Ascending aorta (tissue), 2 donors: ENCODE results near the gene IQGAP3. TPM values are rescaled to one million over a fixed set of nuclear protein-coding genes. Genes with fewer than 3 reads are reported as not detected.
"Not testable (repeated sequence)": the region's sequence is repeated elsewhere in the genome, so short reads cannot be mapped to it uniquely, and the experiment has no call there.

ENCODE experiments used
- DNase-seq, 2 donors: peaks; one replicate each; pipeline ENCODE4 v3.0.0-alpha.2; 2019; ENCODE audit warnings: low spot score in 2 of 2
- H3K27ac ChIP-seq, 2 donors: fragments of 200-600 bp; sonication (generic); one replicate each; pipeline ENCODE4 v1.5.1; 2016 to 2017; ENCODE audit warnings: mild to moderate bottlenecking in 1 of 2
- H3K27me3 ChIP-seq: fragments of 200-600 bp; sonication (generic); one replicate; pipeline ENCODE4 v1.5.1; 2017
- H3K36me3 ChIP-seq, 2 donors: fragments of 200-600 bp; sonication (generic); one replicate each; pipeline ENCODE4 v1.5.1; 2016
- H3K4me1 ChIP-seq, 2 donors: fragments of 200-600 bp; sonication (generic); one replicate each; pipeline ENCODE4 v1.5.1; 2016 to 2017; ENCODE audit warnings: mild to moderate bottlenecking in 1 of 2
- H3K4me3 ChIP-seq, 2 donors: fragments of 200-600 bp; sonication (generic); one replicate each; pipeline ENCODE4 v1.5.1; 2016 to 2017; ENCODE audit warnings: mild to moderate bottlenecking in 1 of 2
- H3K9me3 ChIP-seq, 2 donors: fragments of 200-600 bp; sonication (generic); one replicate each; pipeline ENCODE4 v1.5.1; 2016
- intact Hi-C: fragments of 100-400 bp; cut with DNase I; formaldehyde crosslinking; loops from one replicate; pipeline ENCODE4 v1.15.1; 2023
- total RNA-seq: library from RNA; depleted of rRNA; stranded (reverse); fragments of >200 nt; gene quantifications from one replicate; pipeline ENCODE4 v1.1.0, GENCODE V29; 2016
- TF ChIP-seq, protein P1 (sequence below), 3 experiments: fragments of 200-600 bp in 2 of 3; fragments of 450-650 bp in 1 of 3; sonication (generic) in 2 of 3; IDR thresholded peaks; one replicate each; pipeline ENCODE4 v1.5.1; 2016 to 2019; ENCODE audit warnings: antibody characterized with exemption in 3 of 3, mild to moderate bottlenecking in 1 of 3, moderate library complexity in 1 of 3

IQGAP3 gene
- total RNA-seq, 1 donor from 2014 or later = not detected

GRCh38 chr1:156554971-156555370 lies 17.4 kb downstream of the IQGAP3 start:
- no peaks in the 10 kb centered on the region for H3K27me3 ChIP-seq
- H3K9me3 ChIP-seq = no peaks in the 10 kb centered on the region
- no peak overlapping the region for H3K27ac ChIP-seq
- no peak overlapping the region for H3K4me3 ChIP-seq
- no peaks in the 10 kb centered on the region for H3K36me3 ChIP-seq
- intact Hi-C loops = no loop called here
- TF ChIP-seq, protein P1, sequence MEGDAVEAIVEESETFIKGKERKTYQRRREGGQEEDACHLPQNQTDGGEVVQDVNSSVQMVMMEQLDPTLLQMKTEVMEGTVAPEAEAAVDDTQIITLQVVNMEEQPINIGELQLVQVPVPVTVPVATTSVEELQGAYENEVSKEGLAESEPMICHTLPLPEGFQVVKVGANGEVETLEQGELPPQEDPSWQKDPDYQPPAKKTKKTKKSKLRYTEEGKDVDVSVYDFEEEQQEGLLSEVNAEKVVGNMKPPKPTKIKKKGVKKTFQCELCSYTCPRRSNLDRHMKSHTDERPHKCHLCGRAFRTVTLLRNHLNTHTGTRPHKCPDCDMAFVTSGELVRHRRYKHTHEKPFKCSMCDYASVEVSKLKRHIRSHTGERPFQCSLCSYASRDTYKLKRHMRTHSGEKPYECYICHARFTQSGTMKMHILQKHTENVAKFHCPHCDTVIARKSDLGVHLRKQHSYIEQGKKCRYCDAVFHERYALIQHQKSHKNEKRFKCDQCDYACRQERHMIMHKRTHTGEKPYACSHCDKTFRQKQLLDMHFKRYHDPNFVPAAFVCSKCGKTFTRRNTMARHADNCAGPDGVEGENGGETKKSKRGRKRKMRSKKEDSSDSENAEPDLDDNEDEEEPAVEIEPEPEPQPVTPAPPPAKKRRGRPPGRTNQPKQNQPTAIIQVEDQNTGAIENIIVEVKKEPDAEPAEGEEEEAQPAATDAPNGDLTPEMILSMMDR (IDR thresholded peaks at IDR 0.05) = no peak
- H3K4me1 ChIP-seq = no peaks in the 10 kb centered on the region
- DNase-seq = no peak

- TF ChIP-seq, protein P1 (IDR thresholded peaks at IDR 0.05) = no peak
- intact Hi-C loops = no loop called here
- Histone ChIP-seq H3K4me3 (no peak overlapping the region), H3K27me3 (no peaks in the 10 kb centered on the region), H3K27ac (no peak overlapping the region), H3K9me3 (no peaks in the 10 kb centered on the region), H3K36me3 (no peaks in the 10 kb centered on the region), H3K4me1 (no peaks in the 10 kb centered on the region)
- no peak for DNase-seq
Observed at GRCh38 chr1:156553860-156554485, 18.4 kb downstream of the IQGAP3 start.

DNA sequence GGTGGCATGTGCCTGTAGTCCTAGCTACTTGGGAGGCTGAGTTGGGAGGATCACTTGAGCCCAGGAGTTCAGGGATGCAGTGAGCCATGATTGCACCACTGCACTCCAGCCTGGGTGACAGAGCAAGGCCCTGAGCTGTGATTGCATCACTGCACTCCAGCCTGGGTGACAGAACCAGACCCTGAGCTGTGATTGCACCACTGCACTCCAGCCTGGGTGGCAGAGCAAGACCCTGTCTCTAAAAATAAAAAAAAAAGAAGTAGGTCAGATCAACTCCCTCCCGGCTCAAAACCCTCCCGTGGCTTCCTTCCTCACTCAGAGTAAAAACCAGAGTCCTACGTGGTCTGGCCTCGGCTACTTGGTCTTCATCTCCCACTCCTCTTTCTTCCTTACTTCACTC lies 19.4 kb downstream of the IQGAP3 start:
- H3K36me3 ChIP-seq, H3K27me3 ChIP-seq, intact Hi-C loops, H3K27ac ChIP-seq, H3K4me1 ChIP-seq, H3K4me3 ChIP-seq, H3K9me3 ChIP-seq: not testable (repeated sequence)
- DNase-seq = peak in 1 of 2 donors; percentile 30

GRCh38 chr1:156552518-156552917 lies 19.8 kb downstream of the IQGAP3 start:
- Histone ChIP-seq H3K9me3 (no peaks in the 10 kb centered on the region), H3K4me3 (no peak overlapping the region), H3K27me3 (no peaks in the 10 kb centered on the region), H3K36me3 (no peaks in the 10 kb centered on the region), H3K4me1 (no peaks in the 10 kb centered on the region), H3K27ac (no peak overlapping the region)
- intact Hi-C loops = no loop called here
- TF ChIP-seq, protein P1 (IDR thresholded peaks at IDR 0.05) = no peak
- DNase-seq = no peak

DNA sequence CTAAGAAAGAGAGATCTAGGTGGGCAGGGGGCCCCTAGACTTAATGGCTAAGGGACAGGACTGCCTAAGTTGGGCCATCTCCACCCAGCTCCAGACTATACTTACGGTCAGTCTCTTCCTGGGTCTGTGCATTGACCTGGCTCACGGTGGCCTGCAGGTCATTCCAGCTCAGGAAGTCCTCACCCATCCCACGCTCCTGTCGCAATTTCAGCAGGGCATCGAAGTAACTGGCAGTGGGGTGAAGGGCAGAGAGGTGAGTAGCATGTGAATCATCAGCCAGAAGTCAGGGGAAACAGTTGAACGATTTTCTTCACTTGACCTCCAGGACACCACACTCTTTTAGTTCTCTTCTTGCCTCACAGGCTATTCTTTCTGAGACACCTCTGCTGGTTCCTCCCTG lies 20.5 kb downstream of the IQGAP3 start:
- intact Hi-C loops = no loop called here
- no peaks in the 10 kb centered on the region for H3K9me3 ChIP-seq
- TF ChIP-seq, protein P1 (IDR thresholded peaks at IDR 0.05) = no peak
- H3K36me3 ChIP-seq = no peaks in the 10 kb centered on the region
- H3K4me3 ChIP-seq = no peak overlapping the region
- H3K4me1 ChIP-seq = no peaks in the 10 kb centered on the region
- H3K27ac ChIP-seq = no peak overlapping the region
- no peak for DNase-seq
- no peaks in the 10 kb centered on the region for H3K27me3 ChIP-seq

DNA sequence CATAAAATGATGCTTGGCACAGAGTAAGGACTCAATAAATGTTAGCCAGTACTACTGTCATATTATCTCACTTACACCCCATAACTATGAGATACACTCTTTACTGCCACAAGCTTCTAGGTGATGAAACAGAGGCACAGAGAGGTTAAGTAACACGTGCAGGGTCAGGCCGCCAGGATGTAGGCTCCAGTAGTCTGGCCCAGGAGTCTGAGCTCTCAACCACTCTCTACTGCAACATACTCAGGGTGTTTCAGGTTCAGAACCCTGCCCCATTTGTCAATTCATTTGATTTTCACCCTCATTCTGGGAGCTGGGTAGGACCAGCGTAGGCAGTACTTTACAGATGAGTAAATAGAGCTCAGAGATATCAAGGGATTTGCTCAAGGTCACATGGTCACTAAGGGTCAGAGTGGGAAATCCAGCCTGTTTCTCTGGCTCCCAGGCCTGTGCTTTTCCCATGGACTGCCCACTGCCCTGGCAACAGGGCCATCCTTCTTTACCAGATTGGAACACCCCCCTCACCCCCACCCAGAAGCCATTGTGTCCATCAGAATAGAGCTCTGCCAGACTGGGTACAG lies 21.2 kb downstream of the IQGAP3 start:
- Histone ChIP-seq H3K9me3 (no peaks in the 10 kb centered on the region), H3K4me3 (no peak overlapping the region), H3K27ac (no peak overlapping the region), H3K36me3 (no peaks in the 10 kb centered on the region), H3K4me1 (no peaks in the 10 kb centered on the region), H3K27me3 (no peaks in the 10 kb centered on the region)
- TF ChIP-seq, protein P1 (IDR thresholded peaks at IDR 0.05) = no peak
- intact Hi-C loops = no loop called here
- DNase-seq = no peak
